ENCODE data around the gene CYP27B1.
"Not testable (repeated sequence)": the region's sequence is repeated elsewhere in the genome, so short reads cannot be mapped to it uniquely, and the experiment has no call there.

Gene CYP27B1

GRCh38 chr12:57734591-57734990, 32.3 kb downstream of the CYP27B1 start:
- no peak for DNase-seq (ENCODE audit: low read depth)

GRCh38 chr12:57733928-57734327, 33.0 kb downstream of the CYP27B1 start:
- no peak for DNase-seq (ENCODE audit: low read depth)

DNA sequence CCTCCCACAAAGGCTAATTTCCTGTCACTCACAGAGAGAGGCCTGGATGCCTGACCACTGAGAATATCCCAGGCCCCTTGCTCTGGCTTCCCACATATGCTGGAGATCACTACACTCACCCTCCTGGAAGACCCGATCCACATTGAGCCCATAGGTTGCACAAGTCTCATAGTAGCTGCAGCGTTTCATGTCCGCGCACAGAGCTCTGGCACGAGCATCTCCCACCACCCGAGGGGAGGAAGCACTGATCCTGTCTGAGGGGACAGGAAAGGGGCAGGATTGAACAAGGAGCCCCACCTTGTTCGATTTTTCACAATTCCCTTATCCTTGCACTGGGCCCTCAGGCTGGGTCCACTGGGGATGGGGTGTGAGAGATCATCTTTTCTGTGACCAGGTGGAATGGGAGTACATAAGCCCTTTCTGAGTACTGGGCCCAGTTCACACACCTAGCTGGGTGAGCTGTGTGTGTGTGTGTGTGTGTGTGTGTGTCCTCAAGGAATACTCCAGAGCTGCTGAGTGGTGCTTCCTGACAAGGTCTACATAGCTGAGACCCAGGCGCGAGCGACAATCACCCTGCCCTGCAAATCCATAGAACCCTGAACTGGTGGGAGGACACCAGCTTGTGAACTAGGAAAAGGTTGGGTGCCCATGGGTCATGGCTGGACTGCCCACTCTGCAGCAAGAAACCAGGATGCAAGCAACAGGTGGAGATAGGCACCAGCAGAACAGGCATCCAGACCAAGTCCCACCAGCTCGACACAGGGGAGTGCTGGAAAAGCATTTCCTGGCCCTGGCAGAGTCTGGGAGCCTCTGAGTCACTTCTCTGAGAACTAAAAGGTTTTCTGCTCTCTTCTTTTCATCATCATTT, 33.9 kb downstream of the CYP27B1 start:
- no peak for DNase-seq (ENCODE audit: low read depth)

- DNase-seq (ENCODE audit: low read depth), result no peak
Measured at GRCh38 chr12:57732270-57732669, 34.6 kb downstream of the CYP27B1 start.

- DNase-seq (ENCODE audit: low read depth), result no peak
Measured at GRCh38 chr12:57731411-57732080, 35.3 kb downstream of the CYP27B1 start.

GRCh38 chr12:57730336-57731067, 36.4 kb downstream of the CYP27B1 start:
- DNase-seq (ENCODE audit: low read depth), result no peak

DNA sequence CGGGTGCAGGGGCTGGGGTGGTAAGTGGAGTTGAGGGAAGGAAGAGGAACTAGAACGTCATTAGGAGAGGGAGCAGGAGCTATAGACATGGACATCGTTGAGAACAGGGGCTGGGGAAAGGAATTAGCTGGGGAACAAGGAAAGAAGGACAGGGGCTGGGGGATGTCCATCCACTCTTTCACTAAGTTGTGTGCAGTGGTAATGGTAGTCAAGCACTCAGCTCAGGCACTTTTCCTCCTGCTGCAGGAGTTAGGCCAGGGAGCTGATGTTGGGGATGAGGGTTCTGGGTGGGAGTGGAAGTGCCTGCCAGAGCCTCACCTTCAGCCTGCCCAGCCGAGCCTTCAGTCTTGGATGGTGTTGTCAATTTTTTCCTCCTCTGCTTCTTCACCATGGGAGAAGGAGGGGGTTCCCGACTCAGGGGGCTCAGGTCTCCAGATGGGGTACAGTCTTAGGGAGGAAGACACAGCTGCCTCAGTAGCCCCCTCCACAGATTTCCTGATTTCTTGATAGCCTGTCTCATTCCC, 37.5 kb downstream of the CYP27B1 start:
- no peak for DNase-seq (ENCODE audit: low read depth)

- no peak for DNase-seq (ENCODE audit: low read depth)
Measured at GRCh38 chr12:57727758-57728395, 39.0 kb downstream of the CYP27B1 start.

- DNase-seq (ENCODE audit: low read depth), result no peak
Measured at GRCh38 chr12:57726884-57727757, 39.8 kb downstream of the CYP27B1 start.

DNA sequence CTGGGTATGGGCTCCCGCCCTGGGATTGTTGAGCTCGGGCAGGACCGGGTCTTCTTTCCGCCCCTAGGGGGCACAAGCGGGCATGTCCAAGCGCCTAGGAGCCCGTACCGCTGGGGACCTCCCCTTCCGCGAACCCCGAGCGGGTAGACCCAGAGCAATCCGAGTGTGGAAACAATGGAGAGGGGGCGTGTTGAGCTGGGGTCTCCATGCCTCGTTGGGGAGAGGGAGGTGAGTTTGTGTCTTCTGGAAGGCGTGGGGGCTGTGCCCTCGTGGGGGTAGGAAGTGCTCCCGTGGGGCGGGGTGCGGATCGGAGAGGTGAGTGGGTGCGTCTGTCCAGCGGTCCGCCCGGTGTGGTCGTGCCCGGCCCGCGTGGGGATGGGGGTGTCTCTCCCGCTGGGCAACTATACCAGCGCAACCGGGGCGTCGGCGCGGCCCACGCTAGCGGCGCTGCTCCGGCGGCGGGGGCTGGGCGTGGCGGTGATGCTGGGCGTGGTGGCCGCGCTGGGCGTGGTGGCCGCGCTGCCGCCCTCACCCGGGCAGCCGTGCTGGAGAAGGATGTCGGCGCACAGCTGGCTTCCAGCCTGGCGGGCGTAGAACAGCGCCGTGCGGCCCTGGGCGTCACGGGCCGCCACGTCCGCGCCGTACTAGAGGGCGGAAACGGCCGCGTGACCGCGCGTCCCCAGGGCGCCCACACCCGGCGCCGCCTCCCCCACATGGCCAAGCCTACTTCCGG, 40.6 kb downstream of the CYP27B1 start:
- no peak for DNase-seq (ENCODE audit: low read depth)

DNA sequence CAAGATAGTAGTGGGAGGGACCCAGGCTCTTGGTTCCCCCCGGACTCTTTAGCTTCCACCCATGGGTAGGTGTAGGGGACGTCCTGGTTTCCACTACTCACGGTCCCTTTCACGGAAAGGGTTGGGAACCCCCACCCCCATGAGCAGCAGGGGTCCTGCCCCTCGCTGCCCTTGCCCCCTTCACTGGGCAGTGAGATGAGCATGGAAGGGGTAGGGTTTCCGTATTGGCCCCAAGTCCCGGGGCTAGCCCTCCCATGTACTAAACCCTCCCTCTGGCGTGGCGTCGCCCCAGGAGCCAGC, 41.1 kb downstream of the CYP27B1 start:
- no peak for DNase-seq (ENCODE audit: low read depth)

- no peak for DNase-seq (ENCODE audit: low read depth)
Measured at GRCh38 chr12:57724936-57725740, 41.7 kb downstream of the CYP27B1 start.

DNA sequence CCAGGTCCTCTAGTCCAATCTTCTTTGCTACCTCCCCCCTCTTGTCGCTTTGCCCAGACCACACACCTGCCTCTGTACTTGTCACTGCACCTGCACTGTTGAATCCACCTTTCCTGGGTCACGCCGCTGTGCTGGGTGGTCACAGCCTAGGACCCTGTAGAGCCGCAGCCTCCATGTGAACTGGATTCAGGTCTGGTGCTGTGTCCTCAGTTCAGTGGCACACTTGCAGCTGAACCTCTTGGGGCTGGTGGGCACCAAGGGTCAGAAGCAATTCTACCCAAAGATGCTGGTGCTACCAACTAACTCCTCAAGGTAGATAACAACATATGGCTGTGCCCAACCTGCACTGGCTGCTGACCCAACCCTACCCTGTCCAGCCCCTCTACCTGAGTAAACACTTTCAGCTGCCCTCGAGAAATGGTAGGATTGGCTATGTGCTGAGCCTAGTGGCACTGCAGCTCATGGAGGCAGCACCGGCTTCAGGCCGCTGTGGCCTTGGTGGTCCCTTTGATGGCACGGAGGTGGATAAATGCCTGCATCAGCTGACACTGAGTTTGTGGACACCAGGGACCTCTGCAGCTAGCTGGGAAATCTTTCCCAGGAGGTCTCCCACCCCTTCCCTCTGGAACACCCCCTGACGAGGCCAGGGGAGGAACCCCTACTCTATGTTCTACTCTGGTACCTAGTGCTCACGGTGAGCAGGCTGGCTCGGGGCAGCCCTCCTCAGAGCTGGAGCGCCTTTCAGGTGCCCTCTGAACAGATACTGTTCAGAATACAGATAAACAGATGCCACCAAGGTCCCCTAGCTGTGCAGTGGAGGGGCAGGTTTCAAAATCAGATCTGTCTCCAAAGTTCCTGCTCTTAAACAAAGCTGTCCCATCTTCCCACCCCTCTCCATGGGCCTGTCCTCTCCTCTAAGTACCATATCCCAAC, 42.6 kb downstream of the CYP27B1 start:
- DNase-seq (ENCODE audit: low read depth), result no peak

DNA sequence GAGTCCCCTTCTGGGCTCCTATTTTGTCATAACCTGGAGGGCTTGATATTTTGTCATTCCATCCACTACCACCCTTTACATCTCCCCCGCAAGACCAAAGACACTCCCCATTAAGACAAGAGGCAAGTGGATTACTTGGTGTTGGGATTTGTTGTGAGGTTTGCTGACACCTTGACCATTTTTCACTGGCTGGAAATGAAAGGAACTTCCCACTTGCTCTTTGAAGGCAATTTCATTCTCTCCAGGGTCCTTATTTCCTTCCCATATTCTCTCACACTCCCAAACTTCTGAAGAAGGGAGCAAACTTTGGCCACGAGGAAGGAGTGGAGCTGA, 43.3 kb downstream of the CYP27B1 start:
- DNase-seq (ENCODE audit: low read depth), result no peak

- DNase-seq (ENCODE audit: low read depth), result no peak
Measured at GRCh38 chr12:57722716-57723629, 43.9 kb downstream of the CYP27B1 start.

DNA sequence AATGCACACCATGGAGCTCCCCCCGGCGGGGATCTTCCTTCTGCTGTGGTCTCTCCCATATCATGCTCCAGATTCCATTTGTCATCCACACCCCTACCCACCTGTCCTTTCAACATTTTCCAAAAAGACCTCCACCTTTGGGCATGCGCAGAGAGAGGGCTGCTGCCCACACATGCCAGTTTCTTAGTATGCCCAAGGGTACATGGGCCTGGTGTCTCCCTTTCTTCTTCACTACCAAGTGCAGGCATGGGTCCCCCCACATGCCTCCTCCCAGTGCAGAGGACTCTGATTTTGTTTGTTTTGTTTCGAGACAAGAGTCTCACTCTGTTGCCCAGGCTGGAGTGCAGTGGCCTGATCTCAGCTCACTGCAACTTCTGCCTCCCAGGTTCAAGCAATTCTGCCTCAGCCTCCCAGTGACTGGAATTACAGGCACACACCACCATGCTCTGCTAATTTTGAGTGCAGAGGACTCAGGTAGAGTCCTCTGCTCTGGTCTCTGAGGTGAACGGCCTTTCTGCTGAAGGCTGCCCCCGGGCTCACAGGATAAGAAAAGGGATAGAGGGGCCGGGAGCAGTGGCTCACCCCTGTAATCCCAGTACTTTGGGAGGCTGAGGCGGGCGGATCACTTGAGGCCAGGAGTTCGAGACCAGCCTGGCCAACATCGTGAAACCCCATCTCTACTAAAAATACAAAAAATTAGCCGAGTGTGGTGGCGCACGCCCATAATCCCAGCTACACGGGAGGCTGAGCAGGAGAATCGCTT, 44.9 kb downstream of the CYP27B1 start:
- DNase-seq (ENCODE audit: low read depth), result not testable (repeated sequence)
